Endodermal cell (in vitro differentiated cells): ENCODE results near the gene VSTM2B. TPM values are rescaled to one million over a fixed set of nuclear protein-coding genes. Genes with fewer than 3 reads are reported as not detected.

ENCODE experiments used
- DNase-seq: peaks from one replicate; pipeline ENCODE4 v3.0.0-alpha.2; 2017
- H3K27ac ChIP-seq: 2 replicates; pipeline ENCODE4 v1.5.1; 2013; ENCODE audit warnings: mild to moderate bottlenecking, low read depth, low read length, moderate library complexity
- H3K27me3 ChIP-seq: 2 replicates; pipeline ENCODE4 v1.6.1; 2013; ENCODE audit warnings: mild to moderate bottlenecking, low read length, moderate library complexity; ENCODE audit not compliant: insufficient read depth, control insufficient read depth, poor library complexity, severe bottlenecking
- H3K36me3 ChIP-seq: 2 replicates; pipeline ENCODE4 v1.7.0; 2013; ENCODE audit warnings: mild to moderate bottlenecking, low read length, moderate library complexity; ENCODE audit not compliant: control insufficient read depth, insufficient read depth
- H3K4me1 ChIP-seq: one replicate; pipeline ENCODE4 v1.7.0; 2013; ENCODE audit warnings: low read length; ENCODE audit not compliant: control insufficient read depth, insufficient read depth
- H3K4me3 ChIP-seq: 2 replicates; pipeline ENCODE4 v1.5.1; 2013; ENCODE audit warnings: mild to moderate bottlenecking, low read length, moderate library complexity
- H3K9ac ChIP-seq: 2 replicates; pipeline ENCODE4 v1.6.1; 2013; ENCODE audit warnings: mild to moderate bottlenecking, low read length, moderate library complexity; ENCODE audit not compliant: poor library complexity, severe bottlenecking; ENCODE audit errors: extremely low read depth
- H3K9me3 ChIP-seq: 2 replicates; pipeline ENCODE4 v1.6.1; 2013; ENCODE audit warnings: mild to moderate bottlenecking, low read length, moderate library complexity; ENCODE audit not compliant: control insufficient read depth
- H3K27ac Mint-ChIP-seq: 2 replicates; pipeline ENCODE4 v1.8.0; 2020; ENCODE audit warnings: mixed read lengths
- H3K27me3 Mint-ChIP-seq: 2 replicates; pipeline ENCODE4 v1.8.0; 2021; ENCODE audit warnings: mild to moderate bottlenecking, mixed read lengths; ENCODE audit not compliant: insufficient read depth
- H3K36me3 Mint-ChIP-seq: 2 replicates; pipeline ENCODE4 v1.8.0; 2020; ENCODE audit warnings: low read depth, mixed read lengths
- H3K4me1 Mint-ChIP-seq: 2 replicates; pipeline ENCODE4 v1.8.0; 2020; ENCODE audit warnings: mixed read lengths
- H3K4me3 Mint-ChIP-seq: 2 replicates; pipeline ENCODE4 v1.8.0; 2020; ENCODE audit warnings: mild to moderate bottlenecking, moderate library complexity, mixed read lengths
- H3K9me3 Mint-ChIP-seq: 2 replicates; pipeline ENCODE4 v1.8.0; 2020; ENCODE audit warnings: mild to moderate bottlenecking, mixed read lengths
- CTCF ChIP-seq: fragments of 200-600 bp; sonication (generic); conservative IDR thresholded peaks from 2 replicates; pipeline ENCODE4 v1.5.0; 2021; ENCODE audit warnings: antibody characterized with exemption, mild to moderate bottlenecking
- WGBS, 2 experiments: methylation state at CpG; one replicate each; pipeline versions ENCODE4 v1.1.5 to v1.1.7; 2013; ENCODE audit warnings: missing lambda C conversion rate in 2 of 2, mixed read lengths in 1 of 2; ENCODE audit not compliant: insufficient coverage in 1 of 2, insufficient read length in 1 of 2; 5-methylcytosine and 5-hydroxymethylcytosine counted together
- total RNA-seq, 2 donors: library from RNA; stranded (reverse); fragmentation: NEBNext Ultra II Directional in 1 of 2; extraction: Animal tissue kit (Norgen Biotek cat#: 25700) in 1 of 2; gene quantifications; 2 replicates in 1 of 2; 3 replicates in 1 of 2; pipeline ENCODE4 v1.2.1, GENCODE V29; 2021

VSTM2B gene
- total RNA-seq, 2 donors from 2014 or later, result 0.18 TPM; not detected in 1

- Histone ChIP-seq H3K27ac (no peak overlapping the region), H3K27me3 (peaks cover 46% of the 10 kb centered on the region), H3K36me3 (no peaks in the 10 kb centered on the region), H3K9ac (no peak overlapping the region), H3K4me3 (no peak overlapping the region), H3K9me3 (no peaks in the 10 kb centered on the region), H3K4me1 (no peaks in the 10 kb centered on the region)
- H3K9me3 Mint-ChIP-seq, result no peaks in the 10 kb centered on the region
- H3K4me1 Mint-ChIP-seq, result no peaks in the 10 kb centered on the region
- no peak overlapping the region for H3K27ac Mint-ChIP-seq
- DNase-seq, result no peak
- H3K4me3 Mint-ChIP-seq, result no peak overlapping the region
- peaks cover 48% of the 10 kb centered on the region for H3K27me3 Mint-ChIP-seq
- H3K36me3 Mint-ChIP-seq, result no peaks in the 10 kb centered on the region
- WGBS, 2 experiments, result 89 to 99% methylated on average over 9 of the region's 9 CpGs
- no peak for TF ChIP-seq CTCF
These were observed 9.5 kb upstream of the VSTM2B start for GRCh38 chr19:29516358-29516725.

- Mint-ChIP-seq H3K36me3 (no peaks in the 10 kb centered on the region), H3K9me3 (no peaks in the 10 kb centered on the region), H3K27me3 (peaks cover 48% of the 10 kb centered on the region), H3K27ac (no peak overlapping the region), H3K4me3 (no peak overlapping the region), H3K4me1 (no peaks in the 10 kb centered on the region)
- WGBS, 2 experiments, result 85 to 89% methylated on average over 8 to 9 of the region's 9 CpGs
- Histone ChIP-seq H3K27me3 (peaks cover 47% of the 10 kb centered on the region), H3K4me1 (no peaks in the 10 kb centered on the region), H3K27ac (no peak overlapping the region), H3K4me3 (no peak overlapping the region), H3K9ac (no peak overlapping the region), H3K9me3 (no peaks in the 10 kb centered on the region), H3K36me3 (no peaks in the 10 kb centered on the region)
- no peak for DNase-seq
- TF ChIP-seq CTCF, result no peak
These were observed 8.9 kb upstream of the VSTM2B start for GRCh38 chr19:29516821-29517395.

GRCh38 chr19:29517412-29517811 lies 8.4 kb upstream of the VSTM2B start:
- Mint-ChIP-seq H3K4me1 (no peaks in the 10 kb centered on the region), H3K27ac (no peak overlapping the region), H3K36me3 (no peaks in the 10 kb centered on the region), H3K9me3 (no peaks in the 10 kb centered on the region), H3K4me3 (no peak overlapping the region), H3K27me3 (peaks cover 50% of the 10 kb centered on the region)
- H3K4me1 ChIP-seq, result no peaks in the 10 kb centered on the region
- TF ChIP-seq CTCF, result no peak
- peaks cover 47% of the 10 kb centered on the region for H3K27me3 ChIP-seq
- DNase-seq, result no peak
- H3K36me3 ChIP-seq, result no peaks in the 10 kb centered on the region
- H3K9ac ChIP-seq, result no peak overlapping the region
- no peak overlapping the region for H3K27ac ChIP-seq
- WGBS, 2 experiments, result 87% methylated on average over 4 of the region's 4 CpGs; no CpG with 5 or more reads in 1 of the 2 experiments
- H3K9me3 ChIP-seq, result no peaks in the 10 kb centered on the region
- H3K4me3 ChIP-seq, result no peak overlapping the region
